Measurements from ENCODE around the gene NINJ1.

- TF ChIP-seq CTCF (IDR thresholded peaks at IDR 0.05) (no peak), POLR2A (IDR thresholded peaks at IDR 0.05) (no peak), EP300 (IDR thresholded peaks at IDR 0.05) (no peak)
Measured at GRCh38 chr9:93126825-93127368, 7.2 kb downstream of the NINJ1 start.
